ENCODE results near the gene SMC6.

GRCh38 chr2:17664534-17664933 lies 89.1 kb downstream of the SMC6 start:
- no peak for TF ChIP-seq POLR2A (IDR thresholded peaks at IDR 0.05)
- no peak for TF ChIP-seq CTCF (IDR thresholded peaks at IDR 0.05)

All from prostate gland (tissue), 2 donors.